Glutamatergic neuron (in vitro differentiated cells): ENCODE results near the gene UBE2Q1. TPM values are rescaled to one million over a fixed set of nuclear protein-coding genes. Genes with fewer than 3 reads are reported as not detected.

Experiments
- DNase-seq: peaks from one replicate; pipeline ENCODE4 v3.0.0; 2022
- H3K27ac Mint-ChIP-seq: one replicate; pipeline ENCODE4 v1.8.0; 2020; ENCODE audit warnings: mild to moderate bottlenecking, mixed read lengths, inconsistent platforms; ENCODE audit not compliant: unreplicated experiment
- H3K27me3 Mint-ChIP-seq: one replicate; pipeline ENCODE4 v1.8.0; 2020; ENCODE audit warnings: mild to moderate bottlenecking, moderate library complexity, mixed read lengths, inconsistent platforms; ENCODE audit not compliant: unreplicated experiment
- H3K36me3 Mint-ChIP-seq: one replicate; pipeline ENCODE4 v1.8.0; 2020; ENCODE audit warnings: mild to moderate bottlenecking, mixed read lengths, inconsistent platforms; ENCODE audit not compliant: unreplicated experiment
- H3K4me1 Mint-ChIP-seq: one replicate; pipeline ENCODE4 v1.8.0; 2020; ENCODE audit warnings: mild to moderate bottlenecking, low read depth, mixed read lengths, inconsistent platforms; ENCODE audit not compliant: unreplicated experiment
- H3K4me3 Mint-ChIP-seq: one replicate; pipeline ENCODE4 v1.8.0; 2020; ENCODE audit warnings: mild to moderate bottlenecking, mixed read lengths, inconsistent platforms; ENCODE audit not compliant: unreplicated experiment
- H3K9me3 Mint-ChIP-seq: one replicate; pipeline ENCODE4 v1.8.0; 2020; ENCODE audit warnings: mild to moderate bottlenecking, moderate library complexity, mixed read lengths, inconsistent platforms; ENCODE audit not compliant: unreplicated experiment
- CTCF ChIP-seq: fragments of 200-600 bp; sonication (generic); IDR thresholded peaks from one replicate; pipeline ENCODE4 v1.5.0; 2021; ENCODE audit not compliant: partially characterized antibody, unreplicated experiment
- total RNA-seq: library from RNA; stranded (reverse); fragmentation: NEBNext Ultra II Directional; extraction: Animal tissue kit (Norgen Biotek cat#: 25700); gene quantifications from one replicate; pipeline ENCODE4 v1.2.1, GENCODE V29; 2021; ENCODE audit not compliant: unreplicated experiment

The UBE2Q1 gene
- total RNA-seq, 1 donor from 2014 or later, result 80.5 TPM

- Mint-ChIP-seq H3K4me3 (peak within 1 kb of the TSS; percentile 38), H3K27ac (no peak within 1 kb of the TSS), H3K27me3 (peaks cover 13% of the 10 kb centered on the region), H3K9me3 (peaks cover 1% of the 10 kb centered on the region), H3K4me1 (no peaks in the 10 kb centered on the region), H3K36me3 (peaks cover 5% of the 10 kb centered on the region)
- peak; percentile 40 for DNase-seq
- TF ChIP-seq CTCF, result no peak
Measured at GRCh38 chr1:154502066-154502743, 56.3 kb downstream of the UBE2Q1 start, which contains the start of the genes SHE and TDRD10. TSS of gene SHE (minus strand) at chr1:154502412. CDS start at chr1:154502026, 386 bp downstream. TSS of gene TDRD10 (plus strand) at chr1:154502219. CDS start at chr1:154506904, 4,685 bp downstream.

- Mint-ChIP-seq H3K27ac (no peak overlapping the region), H3K36me3 (peaks cover 5% of the 10 kb centered on the region), H3K9me3 (peaks cover 1% of the 10 kb centered on the region), H3K27me3 (peaks cover 13% of the 10 kb centered on the region), H3K4me1 (peaks cover 4% of the 10 kb centered on the region), H3K4me3 (peak overlapping the region; percentile 38)
- TF ChIP-seq CTCF, result no peak
- no peak for DNase-seq
Measured at GRCh38 chr1:154501423-154502065, 56.9 kb downstream of the UBE2Q1 start.

- H3K36me3 Mint-ChIP-seq, result peaks cover 5% of the 10 kb centered on the region
- no peak for DNase-seq
- peaks cover 13% of the 10 kb centered on the region for H3K27me3 Mint-ChIP-seq
- no peak overlapping the region for H3K27ac Mint-ChIP-seq
- no peaks in the 10 kb centered on the region for H3K9me3 Mint-ChIP-seq
- peaks cover 4% of the 10 kb centered on the region for H3K4me1 Mint-ChIP-seq
- no peak for TF ChIP-seq CTCF
- peak overlapping the region; percentile 14 for H3K4me3 Mint-ChIP-seq
Measured at GRCh38 chr1:154500533-154500932, 57.9 kb downstream of the UBE2Q1 start.

GRCh38 chr1:154499446-154499845 is 59.0 kb downstream of the UBE2Q1 start:
- TF ChIP-seq CTCF, result no peak
- H3K36me3 Mint-ChIP-seq, result peaks cover 5% of the 10 kb centered on the region
- DNase-seq, result no peak
- H3K27me3 Mint-ChIP-seq, result peaks cover 13% of the 10 kb centered on the region
- H3K27ac Mint-ChIP-seq, result no peak overlapping the region
- peaks cover 4% of the 10 kb centered on the region for H3K4me1 Mint-ChIP-seq
- no peak overlapping the region for H3K4me3 Mint-ChIP-seq
- H3K9me3 Mint-ChIP-seq, result no peaks in the 10 kb centered on the region

Other genes starting within 250 kb of the UBE2Q1 start
- gene AQP10, start 237.6 kb downstream of the UBE2Q1 start, total RNA-seq, result not detected
- 68.7 TPM for gene ATP8B2, start 233.1 kb downstream of the UBE2Q1 start, total RNA-seq
- 1.6 TPM for gene IL6R, start 153.3 kb downstream of the UBE2Q1 start, total RNA-seq
- gene TDRD10, start 56.4 kb downstream of the UBE2Q1 start, total RNA-seq, result not detected
- 0.07 TPM for gene SHE, start 56.2 kb downstream of the UBE2Q1 start, total RNA-seq
- gene CHRNB2, start 9.1 kb upstream of the UBE2Q1 start, total RNA-seq, result 44.9 TPM
- gene ADAR, start 49.5 kb upstream of the UBE2Q1 start, total RNA-seq, result 166 TPM